Testis (tissue), 2 donors: ENCODE data around the gene ADAD2.

Source experiments
- CTCF ChIP-seq, 3 experiments: fragments of 450-650 bp in 2 of 3; fragments of 200-600 bp in 1 of 3; sonication (generic) in 1 of 3; IDR thresholded peaks; one replicate each; pipeline ENCODE4 v1.5.1; 2016 to 2019; ENCODE audit warnings: antibody characterized with exemption in 3 of 3, mild to moderate bottlenecking in 2 of 3, moderate library complexity in 1 of 3
- POLR2A ChIP-seq: fragments of 450-650 bp; IDR thresholded peaks from one replicate; pipeline ENCODE4 v1.6.1; 2017; ENCODE audit warnings: antibody characterized with exemption, mild to moderate bottlenecking, moderate library complexity

GRCh38 chr16:84153660-84154214 lies 37.2 kb upstream of the ADAD2 start:
- TF ChIP-seq CTCF (IDR thresholded peaks at IDR 0.05) (no peak), POLR2A (no peak)
